IMR-90 (cell line): ENCODE measurements around the gene NAP1L5. TPM values are rescaled to one million over a fixed set of nuclear protein-coding genes. Genes with fewer than 3 reads are reported as not detected.

Experiments
- ATAC-seq: fragments of 200-7000 bp; cut with Tn5 transposase; 2 replicates; pipeline ENCODE4 v1.9.1; 2020; ENCODE audit warnings: low read depth, mild to moderate bottlenecking, moderate library complexity
- BruUV-seq: library from RNA; stranded (reverse); fragments of 400-500 nt; replicated peaks from 2 replicates; lab custom pipeline; 2021; lab: Mats Ljungman, UMichigan
- CTCF ChIA-PET: fragments of 300-600 bp; formaldehyde crosslinking; extraction: SDS; loops from one replicate; lab custom pipeline; 2021; ENCODE audit warnings: antibody characterized with exemption; lab: Yijun Ruan, JAX
- POLR2A ChIA-PET: fragments of 300-600 bp; sonication (Branson Sonifier 250); formaldehyde crosslinking; loops from one replicate; lab custom pipeline; 2022; ENCODE audit warnings: antibody characterized with exemption; ENCODE audit not compliant: unreplicated experiment; lab: Charles Lee
- DNase-seq: peaks from one replicate; pipeline ENCODE4 v3.0.0; 2013
- H2AFZ ChIP-seq: replicated peaks from 2 replicates; pipeline ENCODE3; 2013; ENCODE audit warnings: low read length, mild to moderate bottlenecking; ENCODE audit not compliant: poor library complexity
- H2AK5ac ChIP-seq: 2 replicates; pipeline ENCODE4 v1.6.1; 2013; ENCODE audit warnings: low read depth, low read length, inconsistent platforms
- H2AK9ac ChIP-seq: replicated peaks from 2 replicates; pipeline ENCODE3; 2013; ENCODE audit warnings: mild to moderate bottlenecking, low read depth, low read length, moderate library complexity; ENCODE audit not compliant: poor library complexity
- H2BK120ac ChIP-seq: 2 replicates; pipeline ENCODE4 v1.6.1; 2013; ENCODE audit warnings: low read depth, low read length, inconsistent platforms
- H2BK15ac ChIP-seq: 3 replicates; pipeline ENCODE4 v1.6.1; 2013; ENCODE audit warnings: low read depth, low read length, inconsistent platforms
- H2BK20ac ChIP-seq: 2 replicates; pipeline ENCODE4 v1.6.1; 2013; ENCODE audit warnings: low read depth, mild to moderate bottlenecking, inconsistent platforms, low read length, moderate library complexity
- H2BK5ac ChIP-seq: 2 replicates; pipeline ENCODE4 v1.6.1; 2013; ENCODE audit warnings: mild to moderate bottlenecking, low read depth, low read length, inconsistent platforms; ENCODE audit not compliant: poor library complexity, severe bottlenecking
- H3K14ac ChIP-seq: replicated peaks from 2 replicates; pipeline ENCODE4 v1.6.1; 2013; ENCODE audit warnings: low read depth, low read length, inconsistent platforms
- H3K18ac ChIP-seq: 2 replicates; pipeline ENCODE4 v1.6.1; 2013; ENCODE audit warnings: low read depth, low read length, control low read depth
- H3K23ac ChIP-seq: 2 replicates; pipeline ENCODE4 v1.6.1; 2013; ENCODE audit warnings: low read depth, low read length, inconsistent platforms
- H3K27ac ChIP-seq: 2 replicates; pipeline ENCODE4 v1.5.1; 2013; ENCODE audit warnings: mild to moderate bottlenecking, control low read depth, low read length; ENCODE audit not compliant: insufficient read depth
- H3K27me3 ChIP-seq: 2 replicates; pipeline ENCODE4 v1.6.1; 2013; ENCODE audit warnings: low read length; ENCODE audit not compliant: control insufficient read depth, insufficient read depth
- H3K36me3 ChIP-seq: 2 replicates; pipeline ENCODE4 v1.6.1; 2013; ENCODE audit warnings: low read length, mixed read lengths; ENCODE audit not compliant: control insufficient read depth, insufficient read depth
- H3K4ac ChIP-seq: 2 replicates; pipeline ENCODE4 v1.6.1; 2013; ENCODE audit warnings: low read depth, low read length, inconsistent platforms
- H3K4me1 ChIP-seq: 2 replicates; pipeline ENCODE4 v1.6.1; 2013; ENCODE audit warnings: low read length, mixed read lengths; ENCODE audit not compliant: control insufficient read depth, insufficient read depth
- H3K4me2 ChIP-seq: 2 replicates; pipeline ENCODE4 v1.6.1; 2013; ENCODE audit warnings: low read depth, mild to moderate bottlenecking, control low read depth, low read length, moderate library complexity
- H3K4me3 ChIP-seq: 2 replicates; pipeline ENCODE4 v1.5.1; 2013; ENCODE audit warnings: low read depth, mild to moderate bottlenecking, control low read depth, low read length, moderate library complexity; ENCODE audit not compliant: insufficient read depth
- H3K56ac ChIP-seq: 2 replicates; pipeline ENCODE4 v1.6.1; 2013; ENCODE audit warnings: low read length, inconsistent platforms; ENCODE audit not compliant: insufficient read depth; ENCODE audit errors: extremely low read depth
- H3K79me1 ChIP-seq, 2 experiments: 2 replicates each; pipeline ENCODE4 v1.6.1; 2013; ENCODE audit warnings: low read length in 2 of 2, inconsistent platforms in 1 of 2, low read depth in 1 of 2
- H3K9ac ChIP-seq: 2 replicates; pipeline ENCODE4 v1.6.1; 2013; ENCODE audit warnings: low read depth, low read length, control low read depth
- H3K9me1 ChIP-seq: 2 replicates; pipeline ENCODE4 v1.6.1; 2013; ENCODE audit warnings: low read length, inconsistent platforms; ENCODE audit not compliant: insufficient read depth
- H3K9me3 ChIP-seq: 2 replicates; pipeline ENCODE4 v1.6.1; 2013; ENCODE audit warnings: low read length; ENCODE audit not compliant: control insufficient read depth, insufficient read depth
- H4K20me1 ChIP-seq: 2 replicates; pipeline ENCODE4 v1.6.1; 2013; ENCODE audit warnings: low read length, inconsistent platforms; ENCODE audit not compliant: insufficient read depth
- H4K5ac ChIP-seq: 2 replicates; pipeline ENCODE4 v1.6.1; 2013; ENCODE audit warnings: mild to moderate bottlenecking, low read depth, low read length, control low read depth
- H4K8ac ChIP-seq, 2 experiments: 2 replicates each; pipeline ENCODE4 v1.6.1; 2013; ENCODE audit warnings: low read depth in 2 of 2, low read length in 2 of 2, control low read depth in 1 of 2, inconsistent platforms in 1 of 2
- H4K91ac ChIP-seq: 2 replicates; pipeline ENCODE4 v1.6.1; 2013; ENCODE audit warnings: low read depth, low read length, inconsistent platforms; ENCODE audit not compliant: insufficient read depth
- BHLHE40 ChIP-seq: fragments of 150-350 bp; IDR thresholded peaks from 2 replicates; pipeline ENCODE4 v1.6.1; 2016; ENCODE audit warnings: mild to moderate bottlenecking, low read depth, low read length
- CHD1 ChIP-seq: IDR thresholded peaks from 2 replicates; pipeline ENCODE4 v1.6.1; 2012; ENCODE audit warnings: low read depth, low read length, improper control_type of control experiment
- CTCF ChIP-seq: conservative IDR thresholded peaks from 2 replicates; pipeline ENCODE4 v1.5.1; 2012; ENCODE audit warnings: mild to moderate bottlenecking, low read depth, low read length, improper control_type of control experiment
- ELK1 ChIP-seq: fragments of 150-350 bp; IDR thresholded peaks from 2 replicates; pipeline ENCODE4 v1.6.1; 2016; ENCODE audit warnings: low read depth, mild to moderate bottlenecking, low read length, moderate library complexity, borderline replicate concordance
- FOS ChIP-seq: fragments of 150-350 bp; IDR thresholded peaks from 2 replicates; pipeline ENCODE4 v1.6.1; 2016; ENCODE audit warnings: low read depth, low read length
- MAFK ChIP-seq: IDR thresholded peaks from 2 replicates; pipeline ENCODE4 v1.6.1; 2012; ENCODE audit warnings: low read depth, low read length, improper control_type of control experiment
- MAZ ChIP-seq: IDR thresholded peaks from 2 replicates; pipeline ENCODE4 v1.6.1; 2012; ENCODE audit warnings: low read depth, mild to moderate bottlenecking, low read length, improper control_type of control experiment, moderate library complexity, borderline replicate concordance
- MXI1 ChIP-seq: IDR thresholded peaks from 2 replicates; pipeline ENCODE4 v1.6.1; 2012; ENCODE audit warnings: low read depth, mild to moderate bottlenecking, low read length, moderate library complexity, borderline replicate concordance
- NFE2L2 ChIP-seq: fragments of 150-350 bp; IDR thresholded peaks from 2 replicates; pipeline ENCODE4 v1.6.1; 2016; ENCODE audit warnings: low read depth, mild to moderate bottlenecking, low read length
- POLR2A ChIP-seq: IDR thresholded peaks from 2 replicates; pipeline ENCODE4 v1.6.1; 2012; ENCODE audit warnings: mild to moderate bottlenecking, low read depth, low read length
- RAD21 ChIP-seq: IDR thresholded peaks from 2 replicates; pipeline ENCODE4 v1.6.1; 2012; ENCODE audit warnings: low read length, improper control_type of control experiment
- RCOR1 ChIP-seq: IDR thresholded peaks from 2 replicates; pipeline ENCODE4 v1.6.1; 2012; ENCODE audit warnings: mild to moderate bottlenecking, low read length, improper control_type of control experiment; ENCODE audit not compliant: insufficient replicate concordance
- RFX5 ChIP-seq: IDR thresholded peaks from 2 replicates; pipeline ENCODE4 v1.8.0; 2012; ENCODE audit warnings: low read depth, mild to moderate bottlenecking, low read length, moderate library complexity
- SMC3 ChIP-seq: fragments of 150-350 bp; IDR thresholded peaks from 2 replicates; pipeline ENCODE4 v1.6.1; 2016; ENCODE audit warnings: low read depth, mild to moderate bottlenecking, antibody characterized with exemption, low read length, moderate library complexity
- USF2 ChIP-seq: fragments of 150-350 bp; IDR thresholded peaks from 2 replicates; pipeline ENCODE4 v1.6.1; 2017; ENCODE audit warnings: mild to moderate bottlenecking, antibody characterized with exemption, low read length, low read depth
- WGBS, 2 experiments: methylation state at CpG; one replicate each; pipeline versions ENCODE4 v1.1.5 to v1.1.7; 2013; ENCODE audit warnings: missing lambda C conversion rate in 2 of 2; ENCODE audit not compliant: insufficient read length in 1 of 2; ENCODE audit errors: extremely low coverage in 2 of 2; 5-methylcytosine and 5-hydroxymethylcytosine counted together
- dilution Hi-C: fragments of 300-500 bp; cut with HindIII; formaldehyde crosslinking; loops from one replicate; pipeline ENCODE4 v1.14.3; 2018; ENCODE audit warnings: low sequenced_read_pairs; ENCODE audit not compliant: unreplicated experiment
- in situ Hi-C: fragments of 300-500 bp; cut with MboI; formaldehyde crosslinking; loops from 3 replicates; pipeline ENCODE4 v1.14.3; 2019; ENCODE audit warnings: low sequenced_read_pairs, inconsistent platforms, mixed read lengths
- intact Hi-C: fragments of 100-400 bp; cut with micrococcal nuclease; formaldehyde crosslinking; loops from 2 replicates; pipeline ENCODE4 v1.10.0; 2022
- polyA plus RNA-seq, 3 experiments: library from polyadenylated mRNA; depleted of rRNA; stranded (reverse); fragments of >200 nt; gene quantifications; 2 replicates each; pipeline ENCODE4 v1.2.3, GENCODE V29; 2012; ENCODE audit warnings: low replicate concordance in 1 of 3
- total RNA-seq: library from RNA; depleted of rRNA; stranded (reverse); fragments of >200 nt; gene quantifications from 2 replicates; pipeline ENCODE4 v1.2.3, GENCODE V29; 2012

The NAP1L5 gene
- total and polyA plus RNA-seq, 2 of the 4 experiments (the other 2 are of a cell fraction): 3.9 to 5.3 TPM

GRCh38 chr4:88646528-88647280 is 50.9 kb downstream of the NAP1L5 start:
- Histone ChIP-seq H3K27ac (no peak overlapping the region), H3K79me1 (peaks cover 5 to 14% of the 10 kb centered on the region in 2 experiments; a peak in 3 of 4 replicates), H2BK20ac (no peak overlapping the region), H2AK9ac (no peak overlapping the region), H3K4me1 (no peaks in the 10 kb centered on the region), H2BK15ac (no peak overlapping the region), H3K9me1 (0 out of 2 replicates have a peak, but pooled peaks cover 3% of the 10 kb centered on the region), H2AK5ac (no peak overlapping the region), H3K4ac (no peak overlapping the region), H3K9me3 (no peaks in the 10 kb centered on the region), H3K56ac (no peak overlapping the region), H3K9ac (no peak overlapping the region), H2AFZ (no peak overlapping the region), H3K36me3 (no peaks in the 10 kb centered on the region), H2BK5ac (no peak overlapping the region), H4K8ac (no peak overlapping the region), H2BK120ac (no peak overlapping the region), H4K20me1 (no peaks in the 10 kb centered on the region), H3K4me2 (no peak overlapping the region), H3K4me3 (no peak overlapping the region), H4K5ac (no peak overlapping the region), H3K14ac (no peak overlapping the region), H3K23ac (no peak overlapping the region), H4K91ac (no peak overlapping the region), H3K27me3 (no peaks in the 10 kb centered on the region), H3K18ac (no peak overlapping the region)
- no TSS peak for BruUV-seq
- 100% methylated on average over 2 of the region's 7 CpGs; no CpG with 5 or more reads in 1 of the 2 experiments for WGBS, 2 experiments
- intact Hi-C loops (no loop called here), dilution Hi-C loops (no loop called here), in situ Hi-C loops (no loop called here)
- POLR2A ChIA-PET: no interaction called here
- no peak for ATAC-seq
- no peak for DNase-seq
- CTCF ChIA-PET: interaction anchor here (0.8 kb wide), 1 partner anchor 16 kb away, joined by 3 read pairs; no protein-coding TSS in a partner anchor
- TF ChIP-seq MXI1 (no peak), RAD21 (no peak), POLR2A (no peak), MAZ (no peak), CTCF (no peak), SMC3 (no peak), CHD1 (no peak), FOS (no peak), BHLHE40 (no peak), ELK1 (no peak), NFE2L2 (no peak), RCOR1 (no peak), USF2 (no peak), MAFK (no peak), RFX5 (no peak)
